ENCODE measurements around the gene GALP.
"Not testable (repeated sequence)": the region's sequence is repeated elsewhere in the genome, so short reads cannot be mapped to it uniquely, and the experiment has no call there.

The GALP gene

DNA sequence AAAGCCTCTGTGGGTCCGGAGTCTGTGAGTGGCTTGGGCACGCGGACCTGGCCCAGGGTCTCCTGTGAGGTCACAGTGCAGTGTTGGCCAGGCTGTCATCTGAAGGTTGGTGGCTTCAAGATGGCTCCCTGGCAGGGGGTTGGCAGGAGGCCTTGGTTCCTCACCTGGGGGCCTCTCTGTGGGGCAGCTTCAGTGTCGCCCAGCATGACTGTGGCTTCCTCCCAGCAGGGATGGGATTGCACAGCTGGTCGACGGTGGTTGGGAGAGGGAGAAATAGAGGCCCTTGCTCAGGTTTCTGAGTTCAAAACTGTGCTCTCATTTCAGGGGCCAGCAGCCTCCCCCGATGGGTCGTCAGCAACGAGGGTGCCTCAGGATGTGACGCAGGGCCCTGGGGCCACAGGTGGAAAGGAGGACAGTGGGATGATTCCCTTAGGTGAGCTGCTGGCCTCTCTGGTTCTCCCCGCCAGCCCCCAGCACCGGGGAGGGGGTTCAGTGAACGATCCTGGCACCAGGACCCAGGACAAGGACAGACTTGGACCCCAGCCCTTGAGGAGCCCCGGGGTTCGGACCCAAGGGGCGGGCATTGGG, 17.5 kb upstream of the GALP start:
- H3K4me3 Mint-ChIP-seq, result no peak overlapping the region
- no peaks in the 10 kb centered on the region for H3K9me3 Mint-ChIP-seq
- H3K27me3 Mint-ChIP-seq, result no peaks in the 10 kb centered on the region
- peaks cover 16% of the 10 kb centered on the region for H3K4me1 Mint-ChIP-seq (ENCODE audit: low read depth)
- H3K36me3 Mint-ChIP-seq (ENCODE audit: low read depth), result peaks cover 75% of the 10 kb centered on the region
- no peak overlapping the region for H3K27ac Mint-ChIP-seq
- DNase-seq, result no peak

DNA sequence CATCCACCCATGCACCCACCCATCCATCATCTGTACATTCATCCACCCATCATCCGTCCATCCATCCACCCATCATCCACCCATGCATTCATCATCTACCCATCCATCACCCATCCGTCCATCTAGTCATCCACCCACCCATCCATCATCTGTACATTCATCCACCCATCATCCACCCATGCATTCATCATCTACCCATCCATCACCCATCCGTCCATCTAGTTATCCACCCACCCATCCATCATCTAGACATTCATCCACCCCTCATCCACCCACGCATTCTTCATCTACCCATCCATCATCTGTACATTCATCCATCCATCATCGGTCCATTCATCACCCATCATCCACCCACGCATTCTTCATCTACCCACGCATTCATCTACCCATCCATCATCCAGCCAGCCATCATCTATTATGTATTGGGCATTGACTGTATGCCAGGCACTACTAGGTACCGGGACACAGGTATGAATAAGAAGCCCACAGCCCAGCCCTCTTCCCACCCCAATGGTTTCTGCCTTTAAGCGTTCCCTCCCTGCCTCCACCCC, 16.7 kb upstream of the GALP start:
- Mint-ChIP-seq H3K27me3 (no peaks in the 10 kb centered on the region), H3K27ac (no peak overlapping the region), H3K9me3 (no peaks in the 10 kb centered on the region), H3K4me1 (ENCODE audit: low read depth) (peaks cover 12% of the 10 kb centered on the region), H3K4me3 (no peak overlapping the region), H3K36me3 (ENCODE audit: low read depth) (peaks cover 69% of the 10 kb centered on the region)
- no peak for DNase-seq

DNA sequence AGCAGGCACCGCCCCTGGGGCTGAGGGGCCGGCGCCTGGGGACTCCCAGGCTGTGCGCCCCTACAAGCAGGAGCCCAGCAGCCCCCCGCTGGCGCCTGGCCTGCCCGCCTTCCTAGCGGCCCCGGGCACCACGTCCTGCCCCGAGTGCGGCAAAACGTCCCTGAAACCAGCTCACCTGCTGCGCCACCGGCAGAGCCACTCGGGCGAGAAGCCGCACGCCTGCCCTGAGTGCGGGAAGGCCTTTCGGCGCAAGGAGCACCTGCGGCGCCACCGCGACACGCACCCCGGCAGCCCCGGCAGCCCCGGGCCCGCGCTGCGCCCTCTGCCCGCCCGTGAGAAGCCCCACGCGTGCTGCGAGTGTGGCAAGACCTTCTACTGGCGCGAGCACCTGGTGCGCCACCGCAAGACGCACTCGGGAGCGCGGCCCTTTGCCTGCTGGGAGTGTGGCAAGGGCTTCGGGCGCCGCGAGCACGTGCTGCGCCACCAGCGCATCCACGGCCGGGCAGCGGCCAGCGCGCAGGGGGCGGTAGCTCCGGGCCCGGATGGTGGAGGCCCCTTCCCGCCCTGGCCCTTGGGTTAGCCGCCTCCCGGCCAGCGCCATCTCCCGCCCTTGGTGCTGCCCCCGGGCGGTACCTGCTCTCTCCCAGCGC, 16.1 kb upstream of the GALP start:
- H3K36me3 Mint-ChIP-seq (ENCODE audit: low read depth), result peaks cover 64% of the 10 kb centered on the region
- H3K27me3 Mint-ChIP-seq, result no peaks in the 10 kb centered on the region
- no peak overlapping the region for H3K4me3 Mint-ChIP-seq
- H3K9me3 Mint-ChIP-seq, result no peaks in the 10 kb centered on the region
- no peak overlapping the region for H3K27ac Mint-ChIP-seq
- H3K4me1 Mint-ChIP-seq (ENCODE audit: low read depth), result peaks cover 12% of the 10 kb centered on the region
- DNase-seq, result no peak

DNA sequence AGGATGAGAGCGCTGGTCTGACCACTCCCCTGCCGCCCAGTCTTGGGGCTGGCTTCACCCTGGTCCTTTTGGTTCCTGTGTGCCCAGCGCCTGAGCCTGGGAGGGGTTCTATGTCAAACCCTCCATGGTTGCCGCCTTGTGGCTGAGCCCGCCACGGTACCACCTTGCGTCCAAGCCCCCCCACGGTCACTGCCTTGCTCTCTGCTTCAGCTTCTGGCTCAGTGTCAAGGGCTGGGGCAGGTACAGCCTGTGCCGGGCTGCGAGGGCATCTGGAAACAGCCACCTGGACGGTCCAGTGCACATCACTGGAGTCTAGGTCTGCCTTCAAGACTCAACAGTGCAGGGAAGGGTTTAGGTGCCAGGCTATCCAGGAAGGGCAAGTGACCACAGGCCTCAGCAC, 14.3 kb upstream of the GALP start:
- H3K27me3 Mint-ChIP-seq, result no peaks in the 10 kb centered on the region
- no peak overlapping the region for H3K4me3 Mint-ChIP-seq
- no peak for DNase-seq
- no peak overlapping the region for H3K27ac Mint-ChIP-seq
- H3K36me3 Mint-ChIP-seq (ENCODE audit: low read depth), result peaks cover 46% of the 10 kb centered on the region
- peaks cover 12% of the 10 kb centered on the region for H3K4me1 Mint-ChIP-seq (ENCODE audit: low read depth)
- no peaks in the 10 kb centered on the region for H3K9me3 Mint-ChIP-seq

DNA sequence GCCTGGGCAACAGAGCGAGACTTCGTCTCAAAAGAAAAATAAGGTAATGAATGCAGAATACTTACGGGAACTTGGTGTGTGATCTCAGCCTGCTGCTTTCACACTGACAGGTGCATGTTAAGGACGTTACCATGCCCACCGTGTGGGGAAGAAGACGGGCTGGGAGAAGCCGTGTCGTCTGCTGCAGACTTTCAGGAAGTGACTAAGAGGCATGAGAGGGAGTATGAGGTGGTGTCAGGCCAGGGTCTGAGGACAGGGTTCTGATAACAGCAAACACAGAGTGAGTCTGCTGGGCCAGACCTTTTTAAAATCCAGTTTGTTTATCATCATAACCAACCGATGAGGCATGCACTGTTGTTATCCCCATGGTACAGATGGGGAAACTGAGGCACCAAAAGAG, 13.6 kb upstream of the GALP start:
- no peak for DNase-seq
- Mint-ChIP-seq H3K4me1 (ENCODE audit: low read depth) (peaks cover 12% of the 10 kb centered on the region), H3K36me3 (ENCODE audit: low read depth) (peaks cover 40% of the 10 kb centered on the region), H3K27me3 (no peaks in the 10 kb centered on the region), H3K9me3 (no peaks in the 10 kb centered on the region), H3K27ac (peak overlapping the region; percentile 71), H3K4me3 (no peak overlapping the region)

DNA sequence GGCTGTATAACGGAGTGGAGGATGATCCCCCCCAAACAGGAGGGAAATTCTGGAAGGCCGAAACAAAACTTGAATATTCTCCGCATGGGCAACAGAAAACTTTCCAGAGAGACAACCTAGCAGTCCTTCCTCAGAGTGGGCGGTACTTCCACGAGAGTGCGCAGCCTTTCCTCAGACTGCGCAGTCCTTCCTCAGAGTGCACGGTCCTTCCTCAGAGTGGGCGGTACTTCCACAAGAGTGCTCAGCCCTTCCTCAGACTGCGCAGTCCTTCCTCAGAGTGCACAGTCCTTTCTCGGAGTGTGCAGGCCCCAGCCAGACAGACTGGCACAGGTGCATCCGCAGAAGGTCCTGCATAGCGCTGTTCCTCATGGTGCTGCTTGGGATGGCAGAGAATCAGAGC, 12.7 kb upstream of the GALP start:
- Mint-ChIP-seq H3K9me3 (no peaks in the 10 kb centered on the region), H3K27me3 (no peaks in the 10 kb centered on the region), H3K36me3 (ENCODE audit: low read depth) (peaks cover 32% of the 10 kb centered on the region), H3K4me1 (ENCODE audit: low read depth) (peaks cover 12% of the 10 kb centered on the region), H3K27ac (no peak overlapping the region), H3K4me3 (no peak overlapping the region)
- no peak for DNase-seq

DNA sequence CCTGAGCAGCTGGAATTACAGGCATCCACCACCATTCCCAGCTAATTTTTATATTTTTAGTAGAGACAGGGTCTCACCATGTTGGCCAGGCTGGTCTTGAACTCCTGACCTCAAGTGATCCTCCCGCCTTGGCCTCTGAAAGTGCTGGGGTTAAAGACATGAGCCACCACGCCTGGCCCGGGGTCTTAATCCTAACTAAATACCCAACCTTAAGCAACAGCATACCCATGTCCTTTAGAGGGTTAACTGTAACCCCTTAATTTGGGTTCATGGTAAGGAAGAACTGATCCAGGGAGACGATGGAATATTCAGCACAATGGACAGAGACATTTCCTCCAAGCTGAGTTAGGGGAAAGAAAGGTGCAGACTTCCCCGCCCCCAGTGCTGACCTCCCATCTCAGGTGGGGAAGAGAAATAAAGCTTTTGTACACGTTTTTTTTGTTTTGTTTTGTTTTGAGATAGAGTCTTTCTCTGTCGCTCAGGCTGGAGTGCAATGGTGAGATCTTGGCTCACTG, 8.7 kb upstream of the GALP start:
- peaks cover 6% of the 10 kb centered on the region for H3K4me1 Mint-ChIP-seq (ENCODE audit: low read depth)
- H3K27ac Mint-ChIP-seq, result no peak overlapping the region
- no peaks in the 10 kb centered on the region for H3K27me3 Mint-ChIP-seq
- no peak overlapping the region for H3K4me3 Mint-ChIP-seq
- H3K9me3 Mint-ChIP-seq, result no peaks in the 10 kb centered on the region
- peaks cover 1% of the 10 kb centered on the region for H3K36me3 Mint-ChIP-seq (ENCODE audit: low read depth)
- DNase-seq, result no peak

DNA sequence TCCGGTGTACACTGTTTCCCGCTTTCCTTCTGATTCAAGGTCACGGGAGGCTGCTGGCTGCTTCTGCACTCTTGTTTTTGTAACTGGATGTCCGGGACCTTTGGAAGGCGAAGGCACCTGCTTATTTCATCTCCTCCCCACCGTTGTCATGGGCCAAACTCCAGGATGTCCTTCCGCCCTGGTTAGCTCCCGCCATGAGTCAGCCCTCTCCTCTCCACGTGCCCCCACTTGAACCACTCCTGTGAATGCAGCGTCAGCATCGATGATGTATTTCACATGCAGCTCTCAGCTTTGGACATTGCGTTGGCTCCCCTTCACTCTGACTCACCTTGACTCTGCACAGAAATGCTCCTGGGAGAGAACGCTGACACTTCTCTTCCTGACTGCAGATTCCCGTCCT, 5.5 kb upstream of the GALP start:
- Mint-ChIP-seq H3K27ac (no peak overlapping the region), H3K27me3 (no peaks in the 10 kb centered on the region), H3K4me3 (no peak overlapping the region), H3K4me1 (ENCODE audit: low read depth) (no peaks in the 10 kb centered on the region), H3K36me3 (ENCODE audit: low read depth) (no peaks in the 10 kb centered on the region), H3K9me3 (no peaks in the 10 kb centered on the region)
- no peak for DNase-seq

DNA sequence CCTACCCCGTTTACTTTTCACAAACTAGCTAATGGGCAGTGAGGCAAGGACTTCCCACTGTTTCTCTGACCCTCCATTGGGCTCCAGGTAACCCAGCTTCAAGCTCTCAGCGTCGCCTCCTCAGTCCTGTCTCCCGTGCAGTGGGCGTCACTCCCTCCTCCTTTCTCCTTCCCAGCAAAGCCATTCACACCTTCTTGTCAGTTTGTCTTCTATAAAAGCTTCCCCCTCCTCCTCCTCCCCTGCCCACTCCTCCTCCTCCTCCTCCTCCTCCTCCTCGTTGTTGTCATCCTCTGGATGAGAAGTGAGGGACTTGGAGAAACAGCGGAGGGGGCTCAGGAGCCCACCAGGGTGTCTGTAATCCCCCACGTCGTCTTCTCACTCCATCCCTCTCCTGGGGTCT, 1.7 kb upstream of the GALP start:
- H3K4me1 Mint-ChIP-seq (ENCODE audit: low read depth), result no peaks in the 10 kb centered on the region
- no peak overlapping the region for H3K4me3 Mint-ChIP-seq
- no peak for DNase-seq
- H3K27me3 Mint-ChIP-seq, result no peaks in the 10 kb centered on the region
- H3K9me3 Mint-ChIP-seq, result no peaks in the 10 kb centered on the region
- no peak overlapping the region for H3K27ac Mint-ChIP-seq
- no peaks in the 10 kb centered on the region for H3K36me3 Mint-ChIP-seq (ENCODE audit: low read depth)

DNA sequence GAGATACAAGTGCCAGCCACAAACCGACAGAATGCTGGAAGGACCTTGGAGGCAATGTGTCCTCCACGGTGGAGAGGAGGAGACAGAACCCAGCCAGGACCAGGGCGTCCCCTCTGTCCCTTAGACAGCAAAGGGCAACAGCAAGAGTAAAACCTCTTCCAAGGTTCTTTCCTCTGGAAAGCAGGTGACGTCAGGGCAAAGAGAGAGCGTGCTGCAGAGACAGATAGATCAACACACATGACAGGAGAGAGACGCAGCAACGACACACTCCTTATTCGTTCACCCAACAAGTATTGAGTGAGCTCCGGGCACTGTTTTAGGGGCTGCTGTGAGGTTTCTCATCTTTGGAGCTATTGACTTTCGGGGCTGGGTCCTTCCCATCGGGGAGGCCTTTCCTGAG, 1.3 kb upstream of the GALP start:
- no peaks in the 10 kb centered on the region for H3K27me3 Mint-ChIP-seq
- no peak overlapping the region for H3K27ac Mint-ChIP-seq
- DNase-seq, result no peak
- H3K4me3 Mint-ChIP-seq, result no peak overlapping the region
- H3K36me3 Mint-ChIP-seq (ENCODE audit: low read depth), result no peaks in the 10 kb centered on the region
- no peaks in the 10 kb centered on the region for H3K4me1 Mint-ChIP-seq (ENCODE audit: low read depth)
- no peaks in the 10 kb centered on the region for H3K9me3 Mint-ChIP-seq

DNA sequence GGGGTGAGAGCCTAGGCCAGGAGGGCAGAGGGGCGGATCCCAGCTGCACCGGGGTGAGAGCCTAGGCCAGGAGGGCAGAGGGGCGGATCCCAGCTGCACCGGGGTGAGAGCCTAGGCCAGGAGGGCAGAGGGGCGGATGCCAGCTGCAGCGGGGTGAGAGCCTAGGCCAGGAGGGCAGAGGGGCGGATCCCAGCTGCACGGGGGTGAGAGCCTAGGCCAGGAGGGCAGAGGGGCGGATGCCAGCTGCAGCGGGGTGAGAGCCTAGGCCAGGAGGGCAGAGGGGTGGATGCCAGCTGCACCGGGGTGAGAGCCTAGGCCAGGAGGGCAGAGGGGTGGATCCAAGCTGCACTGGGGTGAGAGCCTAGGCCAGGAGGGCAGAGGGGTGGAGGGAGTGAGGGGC, 502 bp downstream of the GALP start:
- H3K9me3 Mint-ChIP-seq; H3K27ac Mint-ChIP-seq; DNase-seq; H3K4me1 Mint-ChIP-seq (ENCODE audit: low read depth); H3K27me3 Mint-ChIP-seq; H3K36me3 Mint-ChIP-seq (ENCODE audit: low read depth); H3K4me3 Mint-ChIP-seq: not testable (repeated sequence)

DNA sequence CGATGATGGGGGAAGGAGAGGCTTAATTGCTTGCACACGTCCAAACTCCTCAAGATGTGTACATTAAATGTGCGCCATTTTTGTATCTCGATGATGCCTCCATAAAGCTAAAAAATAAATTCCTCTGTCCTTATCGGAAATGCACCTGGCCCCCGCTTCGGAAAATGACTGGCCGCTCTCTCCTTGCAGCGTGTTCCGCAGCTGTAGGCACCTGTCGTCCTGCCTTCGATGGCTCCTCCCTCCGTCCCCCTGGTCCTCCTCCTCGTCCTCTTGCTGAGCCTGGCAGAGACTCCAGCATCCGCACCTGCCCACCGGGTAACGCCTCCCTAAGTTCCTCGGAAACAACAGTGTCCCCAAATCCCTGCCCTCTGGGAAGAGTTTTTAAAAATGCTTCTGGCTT, 1.1 kb downstream of the GALP start:
- Mint-ChIP-seq H3K27ac (no peak overlapping the region), H3K9me3 (no peaks in the 10 kb centered on the region), H3K27me3 (no peaks in the 10 kb centered on the region), H3K4me3 (no peak overlapping the region), H3K36me3 (ENCODE audit: low read depth) (no peaks in the 10 kb centered on the region), H3K4me1 (ENCODE audit: low read depth) (no peaks in the 10 kb centered on the region)
- no peak for DNase-seq

DNA sequence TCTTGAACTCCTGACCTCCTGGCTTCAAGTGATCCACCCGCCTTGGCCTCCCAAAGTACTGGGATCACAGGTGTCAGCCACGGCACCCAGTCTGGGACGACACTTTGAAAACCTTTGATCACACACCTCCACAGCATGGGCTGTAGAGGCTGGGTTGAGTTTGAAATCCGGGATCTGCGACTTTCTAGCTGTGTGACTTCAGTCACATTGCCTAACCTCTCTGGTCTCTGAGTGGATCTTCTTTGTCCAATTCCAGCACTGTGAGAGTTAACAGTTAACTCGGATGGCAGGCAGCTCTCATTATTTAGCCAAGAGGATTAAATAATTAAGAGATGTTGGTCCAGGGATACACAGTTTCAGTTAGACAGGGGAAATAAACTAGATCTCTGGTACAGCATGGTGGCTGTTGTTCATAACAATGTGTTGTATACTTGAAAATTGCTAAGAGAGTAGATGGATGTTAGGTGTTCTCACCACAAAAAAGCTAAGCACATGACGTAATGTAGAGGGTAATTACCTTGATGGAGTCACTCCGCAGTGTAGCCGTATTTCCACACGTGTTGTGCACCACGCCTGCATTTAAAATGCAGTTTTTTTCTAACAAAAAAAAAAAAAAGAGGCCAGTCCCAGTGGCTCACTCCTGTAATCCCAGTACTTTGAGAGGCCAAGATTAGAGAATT, 1.9 kb downstream of the GALP start:
- Mint-ChIP-seq H3K9me3 (no peaks in the 10 kb centered on the region), H3K36me3 (ENCODE audit: low read depth) (no peaks in the 10 kb centered on the region), H3K4me3 (no peak overlapping the region), H3K27me3 (no peaks in the 10 kb centered on the region), H3K27ac (no peak overlapping the region), H3K4me1 (ENCODE audit: low read depth) (no peaks in the 10 kb centered on the region)
- DNase-seq, result no peak

DNA sequence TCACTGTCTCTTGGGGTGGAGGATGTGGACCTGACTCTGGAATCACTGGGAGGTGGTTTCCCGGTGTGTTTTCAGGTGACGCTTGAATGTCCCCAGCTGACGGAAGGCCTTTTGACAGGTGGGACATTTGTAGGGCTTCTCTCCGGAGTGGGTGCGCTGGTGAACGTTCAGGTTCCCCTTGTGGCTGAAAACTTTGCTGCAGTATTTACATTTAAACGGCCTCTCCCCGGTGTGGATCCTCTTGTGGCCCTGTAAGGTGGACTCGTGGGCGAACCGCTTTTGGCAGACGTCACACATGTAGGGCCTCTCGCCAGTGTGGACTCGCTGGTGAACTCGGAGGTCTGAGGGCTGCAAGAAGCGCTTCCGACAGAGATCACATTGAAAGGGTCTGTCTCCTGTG, 14.0 kb downstream of the GALP start:
- no peak overlapping the region for H3K27ac Mint-ChIP-seq
- H3K9me3 Mint-ChIP-seq, result no peaks in the 10 kb centered on the region
- H3K4me3 Mint-ChIP-seq, result no peak overlapping the region
- DNase-seq, result no peak
- peaks cover 6% of the 10 kb centered on the region for H3K4me1 Mint-ChIP-seq (ENCODE audit: low read depth)
- peaks cover 24% of the 10 kb centered on the region for H3K27me3 Mint-ChIP-seq
- H3K36me3 Mint-ChIP-seq (ENCODE audit: low read depth), result no peaks in the 10 kb centered on the region

DNA sequence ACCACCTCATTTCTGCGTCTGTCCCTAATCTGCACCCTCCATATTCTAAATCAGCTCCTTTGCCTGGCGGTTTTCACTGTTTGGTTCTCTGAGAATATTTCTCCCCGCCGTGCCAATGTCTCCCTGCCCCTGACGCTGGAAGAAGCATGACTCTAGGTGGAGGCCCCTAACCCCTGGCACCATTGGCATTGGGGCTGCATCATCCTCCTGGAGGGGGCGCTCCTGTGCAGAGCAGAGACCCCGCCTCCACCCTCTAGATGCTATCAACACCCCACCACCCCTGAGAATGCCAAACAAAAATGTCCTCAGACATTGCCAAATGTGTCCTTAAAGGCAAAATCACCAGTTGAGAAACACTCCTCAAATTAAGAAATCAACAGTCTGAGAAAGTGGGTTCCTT, 15.3 kb downstream of the GALP start:
- no peak for DNase-seq
- no peak overlapping the region for H3K27ac Mint-ChIP-seq
- H3K27me3 Mint-ChIP-seq, result peaks cover 12% of the 10 kb centered on the region
- H3K9me3 Mint-ChIP-seq, result no peaks in the 10 kb centered on the region
- H3K4me1 Mint-ChIP-seq (ENCODE audit: low read depth), result no peaks in the 10 kb centered on the region
- H3K4me3 Mint-ChIP-seq, result no peak overlapping the region
- H3K36me3 Mint-ChIP-seq (ENCODE audit: low read depth), result no peaks in the 10 kb centered on the region

Data from activated T-cell treated with anti-CD3 and anti-CD28 coated beads, Interleukin-2, amount 50 U/mL, for 24 hours (primary cell).